22Rv1 (cell line): ENCODE data around the gene DYNLT1.

Experiments used
- H3K27ac ChIP-seq: fragments of 450-650 bp; 2 replicates; pipeline ENCODE4 v1.5.1; 2017
- ZFX ChIP-seq: fragments of 450-650 bp; IDR thresholded peaks from 2 replicates; pipeline ENCODE4 v1.6.1; 2017; ENCODE audit warnings: antibody characterized with exemption, borderline replicate concordance
- TF ChIP-seq, protein P1 (sequence below): fragments of 450-650 bp; IDR thresholded peaks from 2 replicates; pipeline ENCODE4 v1.5.1; 2017; ENCODE audit warnings: mild to moderate bottlenecking

DYNLT1 gene

DNA sequence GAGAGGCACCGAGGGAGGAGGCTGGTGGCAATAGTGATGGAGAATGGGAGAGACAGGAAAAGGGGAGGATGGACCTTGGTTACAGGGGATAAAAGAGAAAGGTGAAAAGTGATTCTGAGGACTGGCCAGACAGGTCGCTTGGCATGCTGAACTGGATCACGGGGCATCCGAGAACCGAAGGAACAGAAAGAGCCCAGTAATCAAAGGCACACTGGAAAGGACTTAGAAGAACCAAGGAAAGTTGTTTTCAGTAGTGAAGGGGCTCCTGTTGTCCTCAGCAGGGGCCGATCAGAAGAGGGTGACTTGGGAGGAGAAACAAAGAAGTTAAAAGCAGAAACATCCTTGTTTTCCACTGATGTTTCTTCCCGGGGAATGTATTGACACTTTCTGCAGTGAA, 24.2 kb upstream of the DYNLT1 start:
- TF ChIP-seq, protein P1, sequence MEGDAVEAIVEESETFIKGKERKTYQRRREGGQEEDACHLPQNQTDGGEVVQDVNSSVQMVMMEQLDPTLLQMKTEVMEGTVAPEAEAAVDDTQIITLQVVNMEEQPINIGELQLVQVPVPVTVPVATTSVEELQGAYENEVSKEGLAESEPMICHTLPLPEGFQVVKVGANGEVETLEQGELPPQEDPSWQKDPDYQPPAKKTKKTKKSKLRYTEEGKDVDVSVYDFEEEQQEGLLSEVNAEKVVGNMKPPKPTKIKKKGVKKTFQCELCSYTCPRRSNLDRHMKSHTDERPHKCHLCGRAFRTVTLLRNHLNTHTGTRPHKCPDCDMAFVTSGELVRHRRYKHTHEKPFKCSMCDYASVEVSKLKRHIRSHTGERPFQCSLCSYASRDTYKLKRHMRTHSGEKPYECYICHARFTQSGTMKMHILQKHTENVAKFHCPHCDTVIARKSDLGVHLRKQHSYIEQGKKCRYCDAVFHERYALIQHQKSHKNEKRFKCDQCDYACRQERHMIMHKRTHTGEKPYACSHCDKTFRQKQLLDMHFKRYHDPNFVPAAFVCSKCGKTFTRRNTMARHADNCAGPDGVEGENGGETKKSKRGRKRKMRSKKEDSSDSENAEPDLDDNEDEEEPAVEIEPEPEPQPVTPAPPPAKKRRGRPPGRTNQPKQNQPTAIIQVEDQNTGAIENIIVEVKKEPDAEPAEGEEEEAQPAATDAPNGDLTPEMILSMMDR, result no peak

DNA sequence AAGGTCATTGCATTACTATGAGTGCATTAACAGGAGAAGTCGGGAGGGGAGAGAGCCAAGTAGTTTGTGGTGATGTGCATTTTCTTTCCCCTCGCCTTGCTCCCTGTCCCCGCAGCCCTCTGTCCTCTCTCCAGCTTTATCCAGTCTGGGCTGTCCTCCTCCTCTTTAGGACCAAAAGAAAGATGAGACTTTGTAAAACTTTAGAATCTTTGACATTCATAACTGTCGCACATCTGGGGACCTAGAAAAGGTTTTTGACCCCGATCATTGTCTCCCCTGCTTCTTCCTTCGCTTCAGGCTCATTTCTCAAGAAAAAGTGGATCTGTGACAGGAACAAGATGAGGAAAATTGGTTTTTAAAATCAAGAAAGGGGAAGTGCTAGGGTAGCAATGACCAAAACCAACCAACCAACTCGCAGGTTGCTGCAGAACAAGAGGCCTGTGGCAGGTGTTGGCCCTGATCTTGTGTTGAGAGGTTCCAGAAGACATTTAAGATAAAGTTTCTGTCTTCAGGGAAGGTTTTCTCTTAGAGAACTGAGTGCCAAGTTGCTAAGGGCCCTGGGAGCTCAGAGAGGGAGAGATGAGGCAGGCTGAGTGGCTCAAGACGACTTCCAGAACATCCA, 22.9 kb upstream of the DYNLT1 start:
- TF ChIP-seq ZFX, result no peak
- TF ChIP-seq, protein P1, result no peak
- H3K27ac ChIP-seq, result no peak overlapping the region

More for the DNA sequence above, 24.2 kb upstream of the DYNLT1 start:
- no peak overlapping the region for H3K27ac ChIP-seq

DNA sequence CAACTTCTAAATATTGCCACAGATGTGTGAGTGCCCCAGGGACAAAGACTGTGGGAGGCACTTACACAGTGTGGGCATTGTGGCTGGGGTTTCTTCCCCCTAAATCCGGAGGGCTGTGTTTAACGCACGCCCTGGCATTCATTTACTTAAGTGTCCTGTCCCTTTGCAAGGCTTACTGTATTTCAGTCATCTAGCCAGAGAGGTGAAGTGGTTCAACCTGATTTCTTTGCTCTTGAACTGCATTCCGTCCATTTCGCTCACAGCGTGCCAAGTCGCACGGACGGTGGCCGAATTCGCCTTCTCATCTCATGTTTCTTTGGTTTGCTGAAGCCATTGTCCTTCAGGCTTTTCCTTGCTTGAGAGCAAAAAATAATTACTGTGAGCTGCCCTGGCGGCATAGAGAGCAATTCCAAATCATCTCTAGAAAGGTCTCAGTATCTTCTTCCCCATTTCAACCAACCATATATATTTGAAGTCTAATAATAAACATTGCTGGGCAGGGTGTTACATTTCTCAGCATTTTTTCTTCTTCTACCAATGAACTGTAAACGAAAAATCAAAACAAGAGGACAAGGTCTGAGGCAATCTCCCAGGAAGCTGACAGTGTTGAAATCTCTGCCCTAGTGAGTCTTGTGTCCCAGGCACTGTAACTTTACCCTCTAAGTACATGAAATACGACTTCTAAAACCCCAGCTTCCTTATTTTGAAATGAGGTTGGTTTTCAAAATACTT, 22.3 kb upstream of the DYNLT1 start:
- no peak overlapping the region for H3K27ac ChIP-seq
- TF ChIP-seq, protein P1, result no peak
- TF ChIP-seq ZFX, result no peak

DNA sequence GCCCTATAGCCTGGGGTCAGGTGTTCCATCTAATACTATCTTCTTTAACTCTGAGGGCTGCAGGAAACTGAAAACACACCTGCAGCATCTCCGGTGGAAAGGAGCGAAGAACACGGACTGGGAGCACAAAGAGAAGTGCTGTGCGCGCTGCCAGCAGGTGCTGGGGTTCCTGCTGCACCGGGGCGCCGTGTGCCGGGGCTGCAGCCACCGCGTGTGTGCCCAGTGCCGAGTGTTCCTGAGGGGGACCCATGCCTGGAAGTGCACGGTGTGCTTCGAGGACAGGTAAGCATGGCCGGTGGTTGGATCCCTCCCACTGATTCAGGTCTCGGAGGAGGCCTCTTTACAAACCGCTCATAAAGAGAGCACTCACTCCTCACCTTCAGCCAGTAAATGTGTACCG, 20.8 kb upstream of the DYNLT1 start:
- no peak overlapping the region for H3K27ac ChIP-seq
- TF ChIP-seq ZFX, result no peak
- TF ChIP-seq, protein P1, result no peak

DNA sequence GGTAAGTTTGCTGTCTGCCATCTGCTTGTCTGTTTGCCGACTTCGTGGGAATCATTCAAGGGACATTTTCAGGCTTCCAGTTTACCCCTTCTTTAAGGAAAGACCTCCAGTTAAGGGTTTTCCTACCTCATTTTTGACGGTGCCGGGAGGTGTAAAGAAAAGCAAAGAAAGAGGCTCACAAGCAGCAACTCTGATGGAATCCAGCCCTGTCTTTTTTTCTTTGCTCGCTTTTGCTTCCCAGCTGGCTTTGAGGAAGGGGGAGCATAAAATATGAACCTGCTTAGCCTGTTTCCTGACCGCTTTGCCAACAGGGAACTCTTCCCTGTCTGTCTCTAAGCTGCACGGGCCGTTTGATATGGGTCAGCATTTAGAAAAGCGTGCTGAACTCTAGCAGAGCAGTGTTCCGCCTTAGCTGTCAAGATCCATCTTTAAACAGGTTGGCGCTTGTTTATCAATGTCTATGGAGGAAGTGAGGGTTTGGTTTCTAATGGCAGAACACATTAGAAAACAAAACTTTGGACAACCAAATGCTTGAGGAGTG, 19.2 kb upstream of the DYNLT1 start:
- TF ChIP-seq, protein P1, result no peak
- no peak for TF ChIP-seq ZFX
- H3K27ac ChIP-seq, result no peak overlapping the region

DNA sequence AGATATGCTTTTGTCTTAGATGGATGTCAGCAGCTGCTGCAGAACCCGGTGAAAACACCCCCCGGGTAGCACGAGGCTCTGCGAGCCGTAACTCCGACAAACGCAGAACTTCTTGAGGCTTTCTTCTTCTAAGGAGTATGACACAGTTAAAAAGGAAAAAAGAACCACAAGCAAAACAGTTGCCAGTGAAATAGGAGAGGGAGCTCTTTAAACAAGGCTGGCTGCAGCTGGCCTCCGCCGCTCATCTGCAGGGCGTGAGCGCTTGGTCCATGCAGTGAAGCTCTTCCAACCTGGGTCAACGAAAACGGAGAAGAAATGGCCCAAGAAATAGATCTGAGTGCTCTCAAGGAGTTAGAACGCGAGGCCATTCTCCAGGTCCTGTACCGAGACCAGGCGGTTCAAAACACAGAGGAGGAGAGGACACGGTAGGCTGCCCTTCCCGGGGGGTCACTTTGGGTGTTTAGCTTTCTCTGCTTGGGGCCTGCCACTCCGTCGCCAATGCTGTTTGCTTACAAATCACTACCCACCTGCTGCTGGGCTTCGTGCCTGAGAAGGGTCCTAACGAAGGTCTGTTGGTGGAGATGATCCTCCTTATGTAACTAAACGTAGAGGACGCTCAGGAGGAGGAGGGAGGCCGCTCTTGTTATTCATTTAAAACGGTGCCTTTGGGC, 18.5 kb upstream of the DYNLT1 start:
- no peak overlapping the region for H3K27ac ChIP-seq
- no peak for TF ChIP-seq ZFX
- TF ChIP-seq, protein P1, result no peak

DNA sequence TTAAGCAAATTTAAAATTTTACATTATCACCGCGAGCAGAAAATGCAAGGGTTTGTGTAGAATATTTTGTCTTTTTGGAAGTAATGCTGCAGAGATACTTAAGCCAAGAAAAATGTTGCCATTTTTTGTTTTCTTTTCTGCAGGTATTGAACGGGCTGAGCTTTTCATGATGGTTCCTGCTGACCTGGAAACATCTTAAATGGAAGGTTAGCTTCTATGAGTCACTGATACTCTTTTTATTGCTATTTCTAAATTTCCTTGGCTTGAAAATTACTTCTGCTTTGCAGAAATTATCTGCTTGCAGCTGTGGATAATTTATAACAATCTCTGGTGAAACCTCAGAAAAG, 18.0 kb upstream of the DYNLT1 start:
- no peak overlapping the region for H3K27ac ChIP-seq

More for the DNA sequence above, 18.0 kb upstream of the DYNLT1 start:
- TF ChIP-seq, protein P1, result no peak
- no peak for TF ChIP-seq ZFX
